Adipocyte (in vitro differentiated cells): ENCODE data around the gene GPN2.
A peak's percentile ranks its signal among the peaks of the same experiment; 100 is the strongest.
"Not testable (repeated sequence)": the region's sequence is repeated elsewhere in the genome, so short reads cannot be mapped to it uniquely, and the experiment has no call there.

Experiments used
- DNase-seq: peaks from one replicate; pipeline ENCODE4 v3.0.0-alpha.2; 2015; ENCODE audit warnings: low read depth
- H3K27me3 ChIP-seq: replicated peaks from 2 replicates; pipeline ENCODE4 v1.7.0; 2013; ENCODE audit warnings: mild to moderate bottlenecking, low read length, moderate library complexity; ENCODE audit not compliant: control insufficient read depth, insufficient read depth
- H3K36me3 ChIP-seq: 2 replicates; pipeline ENCODE4 v1.7.0; 2013; ENCODE audit warnings: low read length, mild to moderate bottlenecking, moderate library complexity; ENCODE audit not compliant: control insufficient read depth, insufficient read depth, severe bottlenecking
- H3K4me1 ChIP-seq: 2 replicates; pipeline ENCODE4 v1.7.0; 2013; ENCODE audit warnings: mild to moderate bottlenecking, low read length, moderate library complexity; ENCODE audit not compliant: control insufficient read depth, insufficient read depth
- H3K4me3 ChIP-seq: 2 replicates; pipeline ENCODE4 v1.7.0; 2013; ENCODE audit warnings: mild to moderate bottlenecking, low read length, moderate library complexity
- H3K9ac ChIP-seq: 2 replicates; pipeline ENCODE4 v1.7.0; 2013; ENCODE audit warnings: mild to moderate bottlenecking, low read length, moderate library complexity
- H3K9me3 ChIP-seq: 2 replicates; pipeline ENCODE4 v1.7.0; 2013; ENCODE audit warnings: mild to moderate bottlenecking, low read length, moderate library complexity; ENCODE audit not compliant: control insufficient read depth

Gene GPN2

GRCh38 chr1:26873097-26873496 is 17.0 kb downstream of the GPN2 start:
- not testable (repeated sequence) for DNase-seq, H3K4me3 ChIP-seq, H3K4me1 ChIP-seq

GRCh38 chr1:26864610-26865480 is 25.2 kb downstream of the GPN2 start:
- peak; percentile 98 for DNase-seq
- no peaks in the 10 kb centered on the region for H3K9me3 ChIP-seq

More at GRCh38 chr1:26873097-26873496, 17.0 kb downstream of the GPN2 start:
- H3K36me3 ChIP-seq, H3K9ac ChIP-seq, H3K27me3 ChIP-seq, H3K9me3 ChIP-seq: not testable (repeated sequence)

DNA sequence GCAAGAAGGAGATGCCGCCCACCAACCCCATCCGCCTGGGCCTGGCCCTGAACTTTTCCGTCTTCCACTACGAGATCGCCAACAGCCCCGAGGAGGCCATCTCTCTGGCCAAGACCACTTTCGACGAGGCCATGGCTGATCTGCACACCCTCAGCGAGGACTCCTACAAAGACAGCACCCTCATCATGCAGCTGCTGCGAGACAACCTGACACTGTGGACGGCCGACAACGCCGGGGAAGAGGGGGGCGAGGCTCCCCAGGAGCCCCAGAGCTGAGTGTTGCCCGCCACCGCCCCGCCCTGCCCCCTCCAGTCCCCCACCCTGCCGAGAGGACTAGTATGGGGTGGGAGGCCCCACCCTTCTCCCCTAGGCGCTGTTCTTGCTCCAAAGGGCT is 26.4 kb downstream of the GPN2 start:
- Histone ChIP-seq H3K4me1 (peaks cover 10% of the 10 kb centered on the region), H3K9me3 (no peaks in the 10 kb centered on the region), H3K9ac (no peak overlapping the region), H3K27me3 (no peaks in the 10 kb centered on the region), H3K4me3 (no peak overlapping the region), H3K36me3 (no peaks in the 10 kb centered on the region)
- DNase-seq: no peak

More at GRCh38 chr1:26864610-26865480, 25.2 kb downstream of the GPN2 start:
- Histone ChIP-seq H3K9ac (peak overlapping the region; percentile 85), H3K27me3 (no peaks in the 10 kb centered on the region), H3K4me3 (peak overlapping the region; percentile 87), H3K4me1 (peaks cover 10% of the 10 kb centered on the region), H3K36me3 (no peaks in the 10 kb centered on the region)

- Histone ChIP-seq H3K9ac (peak within 1 kb of the TSS; percentile 85), H3K4me1 (peaks cover 10% of the 10 kb centered on the region), H3K9me3 (no peaks in the 10 kb centered on the region), H3K36me3 (no peaks in the 10 kb centered on the region), H3K4me3 (peak within 1 kb of the TSS; percentile 87), H3K27me3 (no peaks in the 10 kb centered on the region)
- DNase-seq: no peak
Observed at GRCh38 chr1:26862781-26863684, 27.1 kb downstream of the GPN2 start, which contains the start of gene SFN. SFN (plus strand) TSS chr1:26863149; CDS start chr1:26863213, 64 bp downstream.

DNA sequence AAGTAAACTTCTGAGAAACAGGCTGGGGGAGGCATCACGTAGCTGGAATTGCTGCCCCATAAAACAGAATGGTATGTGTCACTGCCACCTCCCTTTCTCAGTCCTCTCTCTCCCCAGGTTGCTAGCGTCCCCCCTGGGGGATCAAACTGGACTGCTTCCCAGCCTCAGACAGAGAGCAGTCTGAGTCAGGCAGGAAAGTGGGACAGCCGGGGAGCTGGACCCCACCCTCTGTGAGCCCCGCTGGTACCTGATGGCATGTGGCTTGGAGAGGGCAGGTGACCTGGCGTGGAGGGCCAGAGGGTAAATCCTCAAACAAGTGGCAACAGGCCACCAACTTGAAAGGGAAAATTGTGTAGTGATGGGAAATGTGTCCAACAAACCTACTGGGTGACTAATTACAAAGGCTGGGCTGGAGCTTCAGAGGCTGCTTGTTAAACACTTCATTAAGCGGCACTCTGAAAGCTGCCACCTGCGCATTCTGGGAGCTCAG is 28.1 kb downstream of the GPN2 start:
- H3K9ac ChIP-seq: no peak overlapping the region
- no peaks in the 10 kb centered on the region for H3K36me3 ChIP-seq
- no peak overlapping the region for H3K4me3 ChIP-seq
- H3K27me3 ChIP-seq: no peaks in the 10 kb centered on the region
- peaks cover 10% of the 10 kb centered on the region for H3K4me1 ChIP-seq
- H3K9me3 ChIP-seq: no peaks in the 10 kb centered on the region
- DNase-seq: no peak

- Histone ChIP-seq H3K9me3 (no peaks in the 10 kb centered on the region), H3K9ac (no peak overlapping the region), H3K4me1 (peaks cover 10% of the 10 kb centered on the region), H3K27me3 (no peaks in the 10 kb centered on the region), H3K36me3 (peaks cover 3% of the 10 kb centered on the region), H3K4me3 (no peak overlapping the region)
- DNase-seq: peak; percentile 45
Observed at GRCh38 chr1:26861286-26861701, 28.8 kb downstream of the GPN2 start.

- DNase-seq: no peak
- Histone ChIP-seq H3K4me3 (no peak overlapping the region), H3K9ac (no peak overlapping the region), H3K4me1 (peaks cover 1% of the 10 kb centered on the region), H3K9me3 (no peaks in the 10 kb centered on the region), H3K27me3 (no peaks in the 10 kb centered on the region), H3K36me3 (peaks cover 23% of the 10 kb centered on the region)
Observed at GRCh38 chr1:26858891-26859640, 31.0 kb downstream of the GPN2 start.

DNA sequence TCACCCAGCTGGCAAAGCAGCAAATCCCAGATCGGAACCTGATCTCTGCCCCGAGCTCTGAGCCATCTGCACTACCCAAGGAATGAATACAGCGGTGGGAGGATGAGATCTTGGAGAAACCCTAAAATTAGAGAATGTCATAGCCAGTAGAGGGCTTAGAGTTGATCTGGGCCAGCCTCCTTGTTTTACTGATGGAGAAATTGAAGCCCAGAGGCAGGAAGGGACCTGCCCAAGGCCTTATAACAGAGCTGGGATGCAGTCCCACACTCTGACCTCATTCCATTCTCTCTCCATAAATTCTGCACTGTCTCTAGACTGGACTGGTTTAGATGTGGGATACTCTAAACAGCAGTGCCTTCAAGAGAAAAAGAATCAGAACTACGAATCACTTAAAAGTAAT is 31.9 kb downstream of the GPN2 start:
- H3K4me1 ChIP-seq: no peaks in the 10 kb centered on the region
- H3K27me3 ChIP-seq: no peaks in the 10 kb centered on the region
- no peak for DNase-seq
- H3K9ac ChIP-seq: no peak overlapping the region
- peaks cover 32% of the 10 kb centered on the region for H3K36me3 ChIP-seq
- H3K9me3 ChIP-seq: no peaks in the 10 kb centered on the region
- H3K4me3 ChIP-seq: no peak overlapping the region

DNA sequence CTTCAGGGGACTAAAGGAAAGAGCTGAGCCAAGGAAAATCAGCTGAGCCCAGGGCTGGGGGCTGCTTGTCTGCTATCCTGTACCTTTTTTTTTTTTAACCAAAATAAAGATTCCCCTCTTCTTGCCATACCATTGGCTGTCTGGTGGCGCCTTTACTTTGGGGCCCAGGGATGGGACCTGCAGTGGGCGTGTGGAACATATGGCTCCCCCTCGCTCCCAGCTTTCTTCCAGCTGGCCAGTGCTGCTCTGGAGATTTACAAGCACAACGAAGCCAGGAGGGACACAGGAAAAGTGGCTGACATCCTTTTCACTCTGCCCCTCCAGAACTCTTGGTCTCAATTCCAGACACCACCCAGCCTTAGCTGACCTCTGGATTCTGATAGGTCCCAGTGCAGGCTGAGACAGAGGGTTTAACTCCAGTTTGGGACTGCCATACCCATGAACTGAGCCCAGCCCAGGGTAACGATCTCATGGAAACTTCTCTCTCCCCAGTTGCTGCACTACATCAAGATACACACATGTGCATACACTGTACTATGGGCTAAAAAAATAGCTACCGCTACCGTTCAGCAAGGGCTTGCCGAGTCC is 32.5 kb downstream of the GPN2 start:
- no peak for DNase-seq
- Histone ChIP-seq H3K27me3 (no peaks in the 10 kb centered on the region), H3K9me3 (no peaks in the 10 kb centered on the region), H3K9ac (no peak overlapping the region), H3K4me1 (no peaks in the 10 kb centered on the region), H3K4me3 (no peak overlapping the region), H3K36me3 (peaks cover 37% of the 10 kb centered on the region)

- no peaks in the 10 kb centered on the region for H3K4me1 ChIP-seq
- H3K36me3 ChIP-seq: peaks cover 44% of the 10 kb centered on the region
- H3K9ac ChIP-seq: no peak overlapping the region
- H3K27me3 ChIP-seq: no peaks in the 10 kb centered on the region
- no peak overlapping the region for H3K4me3 ChIP-seq
- no peak for DNase-seq
- no peaks in the 10 kb centered on the region for H3K9me3 ChIP-seq
Observed at GRCh38 chr1:26856604-26857469, 33.2 kb downstream of the GPN2 start.
